GM12875 (cell line): Measurements from ENCODE around the gene ACADM.
"Not testable (repeated sequence)": the region's sequence is repeated elsewhere in the genome, so short reads cannot be mapped to it uniquely, and the experiment has no call there.

Experiments
- H3K4me3 ChIP-seq: one replicate; pipeline ENCODE4 v1.5.1; 2011; ENCODE audit warnings: low read depth, low read length, control low read depth
- TF ChIP-seq, protein P1 (sequence below): IDR thresholded peaks from 2 replicates; pipeline ENCODE4 v1.5.1; 2011; ENCODE audit warnings: low read depth, mild to moderate bottlenecking, control low read depth, inconsistent platforms, low read length, moderate library complexity, borderline replicate concordance; ENCODE audit not compliant: insufficient read depth

The ACADM gene

DNA sequence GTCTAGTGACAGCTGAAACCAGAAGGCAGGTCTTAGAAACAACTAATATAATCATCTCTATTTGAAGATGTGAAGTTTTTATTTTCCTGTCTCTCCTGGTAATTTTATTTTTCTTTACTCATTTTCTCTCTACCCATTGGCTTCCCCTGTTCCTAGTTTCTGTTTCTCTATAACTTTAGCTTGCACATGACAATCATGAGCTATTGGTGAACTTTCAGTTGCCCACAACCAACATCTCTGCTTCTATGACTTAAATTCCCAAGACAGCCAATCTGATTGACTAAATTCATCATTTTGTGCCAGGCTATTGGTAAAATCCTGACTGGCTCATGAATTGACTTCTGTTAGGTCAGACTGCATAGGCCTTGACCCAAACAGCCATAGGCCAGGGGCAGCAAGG, 13.7 kb upstream of the ACADM start:
- H3K4me3 ChIP-seq: no peak overlapping the region
- TF ChIP-seq, protein P1, sequence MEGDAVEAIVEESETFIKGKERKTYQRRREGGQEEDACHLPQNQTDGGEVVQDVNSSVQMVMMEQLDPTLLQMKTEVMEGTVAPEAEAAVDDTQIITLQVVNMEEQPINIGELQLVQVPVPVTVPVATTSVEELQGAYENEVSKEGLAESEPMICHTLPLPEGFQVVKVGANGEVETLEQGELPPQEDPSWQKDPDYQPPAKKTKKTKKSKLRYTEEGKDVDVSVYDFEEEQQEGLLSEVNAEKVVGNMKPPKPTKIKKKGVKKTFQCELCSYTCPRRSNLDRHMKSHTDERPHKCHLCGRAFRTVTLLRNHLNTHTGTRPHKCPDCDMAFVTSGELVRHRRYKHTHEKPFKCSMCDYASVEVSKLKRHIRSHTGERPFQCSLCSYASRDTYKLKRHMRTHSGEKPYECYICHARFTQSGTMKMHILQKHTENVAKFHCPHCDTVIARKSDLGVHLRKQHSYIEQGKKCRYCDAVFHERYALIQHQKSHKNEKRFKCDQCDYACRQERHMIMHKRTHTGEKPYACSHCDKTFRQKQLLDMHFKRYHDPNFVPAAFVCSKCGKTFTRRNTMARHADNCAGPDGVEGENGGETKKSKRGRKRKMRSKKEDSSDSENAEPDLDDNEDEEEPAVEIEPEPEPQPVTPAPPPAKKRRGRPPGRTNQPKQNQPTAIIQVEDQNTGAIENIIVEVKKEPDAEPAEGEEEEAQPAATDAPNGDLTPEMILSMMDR: no peak

DNA sequence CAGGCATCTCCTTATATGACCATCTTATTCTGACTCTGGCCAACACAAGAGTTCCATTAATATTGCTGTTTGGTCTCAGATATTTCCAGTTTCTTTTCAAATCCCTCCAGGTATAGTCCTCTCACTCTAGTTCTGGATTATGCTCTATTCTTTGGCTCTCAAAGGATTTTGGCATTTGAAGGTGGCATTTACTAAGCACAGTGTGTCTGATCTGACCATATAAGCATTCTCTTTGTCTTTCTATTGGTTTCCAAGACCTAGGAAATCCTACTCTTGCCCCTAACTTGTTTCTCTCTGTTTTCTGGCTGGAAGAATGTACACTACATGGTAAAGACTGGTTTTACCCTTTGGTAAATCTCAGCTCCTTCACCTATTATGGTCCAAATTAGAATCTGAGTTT, 12.7 kb upstream of the ACADM start:
- no peak overlapping the region for H3K4me3 ChIP-seq
- TF ChIP-seq, protein P1: no peak

DNA sequence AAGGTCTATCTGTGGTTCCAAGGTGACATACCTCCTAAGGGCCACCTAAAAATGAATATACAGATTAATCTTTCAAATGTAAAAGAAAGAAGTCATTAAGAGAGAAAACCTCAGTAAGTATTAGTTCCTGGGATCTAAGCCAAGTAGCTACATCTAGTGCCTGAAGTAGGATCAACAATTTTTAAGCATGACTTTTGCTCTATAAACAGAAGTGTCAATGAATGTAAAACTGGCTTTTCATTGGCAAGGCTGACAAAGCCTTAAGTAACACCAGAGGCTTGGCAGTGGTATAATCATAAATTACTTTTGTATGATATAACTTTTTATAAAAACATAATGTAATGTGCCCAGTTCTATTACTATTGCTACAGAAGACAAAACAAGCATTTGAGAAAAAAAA, 12.2 kb upstream of the ACADM start:
- TF ChIP-seq, protein P1: no peak

DNA sequence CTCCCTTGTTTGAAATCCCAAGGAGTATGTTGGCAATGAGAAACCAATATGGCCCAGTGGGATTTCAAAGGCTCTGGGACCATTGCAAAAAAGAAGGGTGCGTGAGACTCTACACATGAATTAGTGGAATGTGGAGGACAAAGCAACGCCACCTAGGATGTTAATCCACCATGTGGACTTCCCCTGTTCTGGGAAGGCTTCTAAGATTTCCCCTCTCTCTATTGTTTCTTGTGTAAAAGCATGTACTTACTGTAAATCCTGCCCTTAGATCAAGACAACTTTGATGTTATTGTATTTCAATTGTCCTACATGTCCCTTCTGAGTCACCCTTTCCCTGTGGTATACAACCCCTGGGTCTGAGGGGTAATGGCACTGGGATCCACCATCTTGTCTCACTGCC, 4.7 kb upstream of the ACADM start:
- TF ChIP-seq, protein P1: no peak
- no peak overlapping the region for H3K4me3 ChIP-seq

More for the DNA sequence above, 12.2 kb upstream of the ACADM start:
- H3K4me3 ChIP-seq: no peak overlapping the region

DNA sequence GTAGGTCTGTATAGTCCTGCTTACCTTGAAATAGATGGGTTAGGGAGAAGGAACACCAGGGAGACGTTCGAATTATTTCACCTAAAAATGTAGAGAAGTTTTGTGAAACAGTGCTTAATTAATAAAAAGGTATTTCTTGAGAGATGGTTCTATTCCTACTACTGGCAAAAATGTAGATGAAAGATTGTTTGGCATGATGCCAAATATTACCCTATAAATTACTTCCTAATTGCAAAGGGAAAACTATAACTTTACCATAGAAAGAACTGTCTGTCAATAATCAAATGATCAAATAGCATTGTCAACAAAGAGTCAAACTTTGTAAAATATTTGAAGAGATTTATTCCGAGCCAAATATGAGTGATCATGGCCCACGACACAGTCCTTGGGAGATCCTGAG, 4.2 kb upstream of the ACADM start:
- no peak overlapping the region for H3K4me3 ChIP-seq
- TF ChIP-seq, protein P1: no peak

DNA sequence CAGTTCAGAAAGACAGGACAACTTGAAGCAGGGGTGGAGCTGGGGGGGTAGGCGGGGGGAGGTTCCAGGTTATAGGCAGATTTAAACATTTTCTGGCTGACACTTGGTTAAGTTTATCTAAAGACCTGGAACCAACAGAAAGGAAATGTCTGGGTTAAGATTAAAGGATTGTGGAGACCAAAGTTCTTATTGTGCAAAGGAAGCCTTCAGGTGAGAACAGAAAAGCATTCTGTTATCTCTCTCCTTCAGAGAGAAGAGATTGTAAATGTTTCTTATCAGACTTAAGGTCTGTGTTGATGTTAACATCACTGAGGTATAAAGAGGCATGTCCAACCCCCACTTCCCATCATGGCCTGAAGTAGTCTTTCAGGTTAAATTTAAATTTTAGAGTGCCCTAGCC, 3.7 kb upstream of the ACADM start:
- TF ChIP-seq, protein P1: no peak
- H3K4me3 ChIP-seq: no peak overlapping the region

DNA sequence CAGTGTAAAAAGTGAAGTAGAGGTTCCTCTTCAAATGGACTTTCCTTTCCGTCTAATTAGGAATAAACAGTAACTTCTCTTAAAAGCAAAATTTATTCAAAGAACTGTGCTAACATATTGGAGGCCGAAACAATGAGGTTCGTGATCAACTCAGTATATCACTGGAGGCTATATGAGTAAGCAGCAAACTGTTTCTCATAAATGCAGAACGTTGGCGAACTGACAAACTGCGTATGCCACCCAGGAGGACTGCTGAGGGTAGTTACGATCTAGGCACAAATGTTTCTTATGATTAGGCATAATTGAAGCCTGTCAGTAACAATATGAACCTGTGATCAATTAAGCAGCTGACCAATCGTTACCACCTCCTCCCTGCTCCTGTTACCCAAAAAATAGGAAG, 2.3 kb upstream of the ACADM start:
- H3K4me3 ChIP-seq: not testable (repeated sequence)

DNA sequence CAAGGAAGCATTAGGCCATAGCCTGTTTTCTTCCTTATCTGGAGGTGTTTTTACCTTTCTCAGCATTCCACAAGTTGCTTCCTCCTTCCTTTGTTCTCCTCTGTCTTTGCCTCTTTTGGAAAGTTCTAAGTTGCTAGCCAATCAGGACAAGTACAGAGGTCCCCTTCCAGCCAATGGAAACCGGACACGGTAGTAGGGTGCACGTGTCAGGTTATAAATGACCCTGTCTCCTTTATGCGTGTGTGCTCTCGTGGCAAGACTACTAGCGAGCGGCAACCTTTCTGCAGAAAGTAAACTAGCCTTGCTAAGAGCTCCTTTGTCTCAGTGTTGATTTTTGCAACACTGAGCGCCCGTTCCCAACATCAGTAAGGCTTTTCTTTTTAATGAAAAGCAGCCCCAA, 1.5 kb upstream of the ACADM start:
- TF ChIP-seq, protein P1: no peak
- no peak overlapping the region for H3K4me3 ChIP-seq
